GM21717 (cell line): ENCODE data around the gene NUAK1.
"Not testable (repeated sequence)": the region's sequence is repeated elsewhere in the genome, so short reads cannot be mapped to it uniquely, and the experiment has no call there.

Source experiments
- ATAC-seq: cut with Tn5 transposase; IDR thresholded peaks from one replicate; pipeline ENCODE4 v1.9.1; 2021; ENCODE audit warnings: mild to moderate bottlenecking, moderate library complexity; ENCODE audit not compliant: unreplicated experiment

Gene NUAK1

GRCh38 chr12:106037524-106038298 lies 101.0 kb downstream of the NUAK1 start:
- ATAC-seq: no peak

- ATAC-seq: no peak
Observed at GRCh38 chr12:106035421-106035820, 103.3 kb downstream of the NUAK1 start.

GRCh38 chr12:106034316-106034715 lies 104.4 kb downstream of the NUAK1 start:
- ATAC-seq: no peak

GRCh38 chr12:106033161-106033675 lies 105.5 kb downstream of the NUAK1 start:
- ATAC-seq: no peak

- no peak for ATAC-seq
Observed at GRCh38 chr12:106032623-106032925, 106.2 kb downstream of the NUAK1 start.

- ATAC-seq: no peak
Observed at GRCh38 chr12:106031761-106032622, 106.8 kb downstream of the NUAK1 start.

GRCh38 chr12:106030210-106031071 lies 108.3 kb downstream of the NUAK1 start:
- ATAC-seq: no peak

GRCh38 chr12:106029532-106029931 lies 109.2 kb downstream of the NUAK1 start:
- ATAC-seq: no peak

- no peak for ATAC-seq
Observed at GRCh38 chr12:106027911-106028310, 110.8 kb downstream of the NUAK1 start.

- ATAC-seq: no peak
Observed at GRCh38 chr12:106027286-106027685, 111.5 kb downstream of the NUAK1 start.

- ATAC-seq: no peak
Observed at GRCh38 chr12:106025129-106025528, 113.6 kb downstream of the NUAK1 start.

GRCh38 chr12:106023039-106023438 lies 115.7 kb downstream of the NUAK1 start:
- ATAC-seq: no peak

- no peak for ATAC-seq
Observed at GRCh38 chr12:106022568-106023012, 116.2 kb downstream of the NUAK1 start.

- no peak for ATAC-seq
Observed at GRCh38 chr12:106021516-106021915, 117.2 kb downstream of the NUAK1 start.

GRCh38 chr12:106020736-106021135 lies 118.0 kb downstream of the NUAK1 start:
- ATAC-seq: no peak

GRCh38 chr12:106019144-106019543 lies 119.6 kb downstream of the NUAK1 start:
- no peak for ATAC-seq

GRCh38 chr12:106018286-106018685 lies 120.5 kb downstream of the NUAK1 start:
- no peak for ATAC-seq

GRCh38 chr12:106016601-106017278 lies 122.0 kb downstream of the NUAK1 start:
- not testable (repeated sequence) for ATAC-seq

- ATAC-seq: no peak
Observed at GRCh38 chr12:106015646-106016045, 123.1 kb downstream of the NUAK1 start.

- no peak for ATAC-seq
Observed at GRCh38 chr12:106013941-106014340, 124.8 kb downstream of the NUAK1 start.
